HT1080 (cell line): ENCODE results near the gene DSPP. TPM values are rescaled to one million over a fixed set of nuclear protein-coding genes. Genes with fewer than 3 reads are reported as not detected.
"Not testable (repeated sequence)": the region's sequence is repeated elsewhere in the genome, so short reads cannot be mapped to it uniquely, and the experiment has no call there.

Experiments used
- DNase-seq: peaks from one replicate; pipeline ENCODE4 v3.0.0-alpha.2; 2015; ENCODE audit warnings: low read depth
- polyA plus RNA-seq, 2 experiments: library from polyadenylated mRNA; depleted of rRNA; stranded (reverse); fragments of >200 nt; gene quantifications; 2 replicates each; pipeline ENCODE4 v1.2.3, GENCODE V29; 2015
- total RNA-seq: library from RNA; depleted of rRNA; stranded (reverse); fragments of >200 nt; shearing (Covaris generic); gene quantifications from 2 replicates; pipeline ENCODE4 v1.2.3, GENCODE V29; 2014; rRNA removed

The DSPP gene
- not detected in 2 replicates for total RNA-seq
- not detected in 2 replicates for polyA plus RNA-seq (2015; cell fraction: cytosol; rRNA removed)
- not detected in 2 replicates for polyA plus RNA-seq (2015; cell fraction: nucleus; rRNA removed)

DNA sequence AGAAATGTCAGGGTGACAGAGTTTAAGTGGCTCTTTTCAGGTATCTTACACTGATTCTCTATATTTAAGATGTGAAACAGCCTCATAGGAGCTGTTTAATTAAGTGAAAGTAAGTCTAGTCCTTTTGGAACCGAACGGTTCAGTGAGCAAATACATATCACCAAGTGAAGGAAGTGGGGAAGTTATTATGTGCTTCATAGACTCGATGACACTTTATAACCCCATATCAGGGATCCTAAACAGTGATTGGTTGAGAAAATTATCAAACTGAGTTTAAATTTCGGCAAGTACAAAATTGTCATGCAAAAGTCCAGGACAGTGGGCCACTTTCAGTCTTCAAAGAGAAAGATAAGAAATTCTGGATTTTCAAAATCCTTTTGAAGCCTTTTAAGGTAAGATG is at the start of gene DSPP:
Gene DSPP (plus strand): TSS at position 301 of the 400 bp plus-strand sequence. CDS start 2,380 bp downstream, outside the sequence.
- DNase-seq = no peak

DNA sequence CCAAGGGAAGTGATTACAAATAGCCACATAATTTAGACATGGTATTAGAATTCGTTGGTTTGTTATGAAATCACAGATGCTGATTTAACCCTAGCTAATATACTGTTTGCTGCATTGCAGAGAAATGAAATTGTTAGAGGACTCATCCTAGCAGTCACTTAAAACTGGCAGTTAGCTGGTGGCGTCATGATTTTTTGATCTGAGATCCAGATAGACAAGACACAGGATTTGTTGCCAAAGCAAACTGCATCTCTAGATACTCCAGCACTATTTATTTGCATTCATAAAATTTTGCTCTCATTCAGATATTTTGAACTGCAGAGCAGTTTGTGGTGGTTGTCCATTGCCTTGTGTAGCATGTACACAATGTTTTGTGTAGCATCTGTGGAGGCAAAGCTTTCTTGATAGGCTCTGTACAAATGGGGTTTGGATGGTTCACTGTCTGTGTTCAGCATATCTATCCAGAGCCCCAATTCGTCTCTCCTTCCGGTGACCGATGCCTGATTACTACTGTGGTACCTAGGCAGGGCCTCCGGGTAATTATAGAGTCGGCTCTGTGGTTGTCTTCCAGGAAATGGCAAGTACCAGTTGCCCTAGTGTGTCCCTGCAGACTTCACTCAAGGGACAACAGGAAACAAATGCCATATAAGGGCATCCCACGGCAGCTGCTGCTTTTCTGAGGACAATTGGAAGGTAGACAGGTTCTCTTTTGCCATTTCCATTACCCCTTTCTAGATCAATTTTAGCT is 49.1 kb upstream of the DSPP start:
- no peak for DNase-seq

DNA sequence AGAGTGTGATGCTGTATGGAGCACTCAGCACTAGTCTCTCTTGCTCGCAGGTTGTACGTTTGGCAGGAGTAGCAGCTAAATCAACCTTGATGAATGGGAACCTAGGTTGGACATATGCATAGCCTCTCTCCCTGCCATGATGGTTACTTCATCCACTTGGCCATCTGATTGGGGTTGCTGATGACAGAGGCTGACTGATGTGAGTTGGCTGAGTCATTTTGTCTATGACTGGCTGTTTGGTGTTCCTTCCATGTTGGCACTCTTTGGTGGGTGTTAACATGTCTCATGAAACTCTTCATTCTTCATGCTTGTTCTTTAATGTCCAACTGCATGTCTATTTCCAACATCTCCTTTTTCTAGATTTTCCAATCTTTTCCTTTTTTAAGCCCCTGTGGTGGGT is 47.5 kb upstream of the DSPP start:
- peak; percentile 32 for DNase-seq

DNA sequence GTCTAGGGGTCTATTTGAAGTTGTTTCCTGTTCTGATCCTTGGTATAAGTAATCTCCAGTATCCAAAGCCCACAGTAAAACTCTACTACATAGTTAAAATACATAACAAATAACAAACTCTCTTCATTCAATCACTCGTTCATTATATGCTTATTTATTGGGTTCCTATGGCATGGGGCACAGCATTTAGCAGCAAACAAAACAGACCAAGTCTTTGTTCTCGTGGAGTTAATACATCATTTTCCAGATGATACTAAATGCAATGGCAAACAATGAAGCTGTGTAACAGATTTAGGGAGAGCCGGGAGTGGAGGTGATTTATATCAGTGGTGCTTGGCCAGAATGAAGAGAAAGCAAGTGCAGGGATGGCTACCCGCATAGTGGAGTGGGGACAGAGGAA is 42.6 kb upstream of the DSPP start:
- DNase-seq = no peak

DNA sequence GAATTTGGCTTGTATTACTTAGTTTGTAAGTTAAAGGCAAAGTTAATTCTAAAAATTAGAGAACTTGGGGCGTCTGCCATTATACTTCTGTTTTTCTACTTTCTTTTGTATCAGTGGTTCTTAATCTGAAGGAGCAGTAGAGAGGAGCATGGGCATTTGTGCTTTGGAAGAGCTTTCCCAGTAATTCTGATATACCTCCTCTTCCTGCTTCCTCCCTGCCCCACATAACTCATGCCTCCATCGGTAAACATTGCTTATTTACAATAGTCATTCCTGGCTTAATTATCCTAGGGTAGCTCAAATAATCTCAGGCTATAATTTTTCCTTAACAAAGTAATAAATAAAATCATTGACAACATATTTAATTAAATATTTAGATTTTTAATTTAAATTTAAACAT is 42.1 kb upstream of the DSPP start:
- DNase-seq = no peak

DNA sequence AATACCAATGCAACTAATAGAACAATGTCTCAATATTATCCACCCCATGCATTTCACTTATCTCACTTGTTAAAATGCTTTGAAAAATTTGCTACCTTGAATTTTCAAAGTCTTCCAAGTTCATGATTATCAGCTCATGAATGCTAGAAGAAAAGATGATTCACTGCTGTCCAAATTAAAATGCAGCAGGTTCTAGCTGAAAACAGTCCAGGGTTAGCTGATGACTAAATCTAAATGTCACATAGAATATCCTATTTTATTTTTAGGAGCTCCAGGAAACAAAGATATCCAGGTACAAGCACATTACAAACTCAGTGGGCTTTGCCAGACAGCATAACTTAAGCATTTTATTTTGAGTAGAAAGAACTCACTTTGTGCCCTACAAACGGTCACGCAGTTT is 41.1 kb upstream of the DSPP start:
- DNase-seq = no peak

DNA sequence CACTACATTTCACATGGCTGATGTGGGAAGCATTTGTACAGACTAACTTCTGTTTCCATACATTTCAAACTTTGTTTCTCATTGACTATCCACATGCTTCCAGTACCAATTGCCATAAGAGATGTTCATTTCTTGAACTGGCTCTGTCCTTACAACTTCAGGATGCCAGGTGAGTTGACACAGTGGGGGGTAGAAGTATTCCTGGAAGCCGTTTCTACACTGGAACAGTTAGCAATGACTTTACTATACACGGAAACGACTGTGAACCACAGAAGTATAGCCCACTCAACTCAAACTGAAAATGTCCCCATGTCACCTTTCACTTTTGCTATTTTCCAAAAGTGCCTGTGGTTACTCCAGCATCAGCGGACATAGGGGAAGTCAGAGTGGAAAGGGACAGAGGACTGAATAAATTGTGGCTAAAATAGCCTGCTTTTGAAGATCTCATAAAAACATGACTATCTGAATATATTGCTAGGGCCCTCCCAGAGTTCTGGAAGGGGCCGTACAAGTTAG is 38.0 kb upstream of the DSPP start:
- no peak for DNase-seq

DNA sequence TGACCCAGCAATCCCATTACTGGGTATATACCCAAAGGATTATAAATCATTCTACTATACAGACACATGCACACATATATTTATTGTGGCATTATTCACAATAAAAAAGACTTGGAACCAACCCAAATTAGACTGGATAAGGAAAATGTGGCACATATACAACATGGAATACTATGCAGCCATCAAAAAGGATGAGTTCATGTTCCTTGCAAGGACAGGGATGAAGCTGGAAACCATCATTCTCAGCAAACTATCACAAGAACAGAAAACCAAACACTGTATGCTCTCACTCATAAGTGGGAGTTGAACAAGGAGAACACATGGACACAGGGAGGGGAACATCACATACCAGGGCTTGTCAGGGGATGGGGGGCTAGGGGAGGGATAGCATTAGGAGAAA is 34.0 kb upstream of the DSPP start:
- DNase-seq = not testable (repeated sequence)

DNA sequence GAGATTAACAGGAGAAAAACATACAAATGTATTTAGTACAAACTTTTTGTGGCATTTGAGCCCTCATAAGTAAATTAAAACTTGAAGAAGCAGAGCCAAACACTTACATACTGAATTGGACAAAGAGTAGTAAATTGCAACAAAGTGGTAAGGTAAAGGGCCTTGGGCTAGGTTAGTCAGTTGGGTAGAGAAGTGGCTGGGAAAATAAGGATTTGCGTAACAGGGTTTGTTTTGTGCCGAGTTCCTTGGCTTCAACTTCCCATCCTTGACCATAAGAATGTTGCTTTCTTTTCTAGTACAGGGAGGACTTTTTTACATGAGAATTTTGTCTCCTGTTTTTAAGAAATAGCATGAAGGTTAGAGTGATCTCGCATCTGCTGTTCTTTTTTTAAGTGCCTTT is 33.3 kb upstream of the DSPP start:
- DNase-seq = peak; percentile 44

DNA sequence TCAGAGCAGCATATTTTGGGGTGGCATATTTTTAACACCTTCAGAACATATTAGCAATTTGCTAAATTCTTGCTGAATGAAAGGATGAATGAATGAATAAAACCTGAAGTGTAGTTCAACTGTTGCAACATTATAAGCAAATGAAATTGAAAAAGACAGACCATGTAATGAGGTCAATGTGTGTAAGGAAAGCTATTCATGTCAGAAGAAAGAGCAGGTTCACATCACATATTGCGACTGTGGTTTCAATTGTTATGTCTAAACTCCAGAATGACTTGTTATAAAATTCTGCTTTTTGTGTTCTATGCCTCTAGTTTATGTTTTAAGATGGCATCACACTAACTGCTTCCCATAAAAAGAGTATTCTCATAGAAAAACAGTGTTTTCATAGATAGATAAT is 32.9 kb upstream of the DSPP start:
- DNase-seq = no peak

DNA sequence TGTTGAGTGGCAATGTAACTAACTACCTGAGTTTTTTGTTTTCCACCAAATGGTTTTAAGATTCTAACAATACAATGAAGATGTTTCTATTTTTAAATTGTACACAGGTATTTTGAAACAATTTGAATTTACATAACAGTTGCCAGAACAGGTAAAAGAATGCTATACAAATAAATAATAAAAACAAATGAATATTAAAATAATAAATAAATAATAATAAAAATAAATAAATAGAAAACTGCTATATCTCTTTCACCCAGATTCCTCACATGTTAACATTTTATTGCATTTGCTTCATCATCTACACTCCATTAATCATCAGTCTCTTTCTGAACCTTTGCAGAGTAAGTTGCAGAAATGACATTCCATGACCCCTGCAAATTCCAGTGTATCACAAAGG is 32.3 kb upstream of the DSPP start:
- no peak for DNase-seq

DNA sequence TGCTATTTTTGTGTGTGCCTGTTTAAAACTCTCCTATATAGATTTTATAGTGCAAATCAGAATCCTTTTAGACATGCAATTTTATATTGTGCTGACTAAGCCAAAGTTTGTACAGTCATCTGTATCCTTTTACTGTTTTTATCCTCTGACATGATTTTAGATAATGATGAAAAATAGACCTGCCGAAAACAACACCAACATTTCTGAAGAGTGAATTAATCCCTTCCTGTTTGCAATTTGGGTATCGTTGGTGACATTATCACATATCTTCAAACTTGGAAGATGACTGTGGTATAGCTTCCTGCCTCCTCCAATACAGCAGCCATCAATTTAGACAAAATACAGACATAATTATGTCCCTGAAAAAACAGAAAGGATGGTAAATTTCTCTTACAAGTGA is 28.9 kb upstream of the DSPP start:
- no peak for DNase-seq

DNA sequence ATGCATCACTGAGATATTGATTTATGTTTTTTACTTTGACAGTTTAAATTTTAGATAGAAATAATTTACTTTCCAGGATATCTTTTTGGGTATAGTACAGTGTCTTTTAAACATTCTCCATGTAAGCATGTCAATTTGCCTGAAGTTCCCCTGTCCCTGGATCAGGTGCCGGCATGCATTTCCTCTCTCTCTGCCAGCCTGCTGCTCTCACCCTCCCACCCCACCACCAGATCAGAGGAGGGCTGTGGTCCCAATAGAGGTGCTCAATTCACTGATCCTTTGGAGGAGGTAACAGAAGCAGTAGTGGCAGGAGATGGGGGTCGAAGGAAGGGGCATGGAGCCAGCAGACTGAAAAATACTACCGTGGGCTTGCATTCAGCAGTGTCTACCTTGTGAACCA is 28.3 kb upstream of the DSPP start:
- no peak for DNase-seq

DNA sequence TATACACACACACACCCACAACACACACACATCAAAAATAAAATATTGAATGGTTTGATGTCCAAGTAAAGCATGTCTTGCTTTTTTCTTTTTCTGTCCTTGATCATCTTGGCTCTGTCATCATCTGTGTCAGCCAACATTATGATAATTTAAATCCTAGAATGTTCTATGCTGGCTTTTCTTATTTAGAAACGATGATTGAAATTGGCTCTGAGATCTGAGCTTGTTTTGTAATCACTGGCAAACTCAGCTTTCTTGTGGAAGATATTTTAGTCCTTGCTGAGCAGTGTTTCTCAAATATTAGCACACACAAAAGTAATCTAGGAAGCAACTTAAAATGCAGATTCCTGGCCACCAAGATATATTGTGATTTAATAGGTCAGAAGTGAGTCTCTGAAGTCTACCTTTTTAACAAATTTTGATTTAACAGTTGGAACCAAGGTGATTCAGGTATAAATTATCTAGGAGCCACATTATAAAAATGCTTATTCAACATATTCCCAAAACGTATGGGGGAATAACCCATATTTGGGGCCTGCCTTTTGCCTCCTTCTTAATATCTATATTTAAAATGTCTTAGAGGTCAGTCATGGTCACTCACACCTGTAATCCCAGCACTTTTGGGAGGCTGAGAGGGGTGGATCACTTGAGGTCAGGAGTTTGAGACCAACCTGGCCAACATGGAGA is 24.0 kb upstream of the DSPP start:
- no peak for DNase-seq

DNA sequence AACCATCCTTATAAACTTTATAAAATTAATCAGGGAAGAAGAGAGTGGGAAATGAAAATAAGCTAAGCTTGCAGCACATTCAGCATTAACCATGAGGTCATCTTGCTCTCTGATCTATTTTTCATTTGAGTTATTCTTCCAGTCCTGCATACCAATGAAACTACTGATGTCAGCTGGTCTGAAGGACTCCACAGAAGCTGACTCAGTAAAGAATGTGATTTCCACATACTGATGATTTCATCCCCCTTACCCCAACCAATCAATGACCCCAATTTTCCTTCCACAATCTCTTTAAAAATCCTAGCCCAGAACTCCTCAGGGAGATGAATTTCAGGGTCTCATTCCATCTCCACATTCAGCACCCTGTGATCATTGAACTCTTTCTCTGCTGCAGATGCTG is 18.8 kb upstream of the DSPP start:
- DNase-seq = peak; percentile 82

DNA sequence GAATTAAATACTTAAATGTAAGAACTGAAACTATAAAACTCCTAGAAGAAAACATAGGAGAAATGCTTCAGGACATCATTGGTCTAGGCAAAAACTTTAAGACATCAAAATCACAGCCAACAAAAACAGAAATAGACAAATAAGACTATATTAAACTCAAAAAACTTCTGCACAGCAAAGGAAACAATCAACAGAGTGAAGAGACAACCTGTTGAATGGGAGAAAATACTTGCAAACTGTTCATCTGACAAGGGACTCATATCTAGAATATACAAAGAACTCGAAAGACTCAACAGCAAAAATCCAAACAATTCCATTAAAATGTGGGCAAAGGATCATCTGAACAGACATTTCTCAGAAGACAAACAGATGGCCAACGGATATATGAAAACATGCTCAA is 16.2 kb upstream of the DSPP start:
- DNase-seq = no peak

DNA sequence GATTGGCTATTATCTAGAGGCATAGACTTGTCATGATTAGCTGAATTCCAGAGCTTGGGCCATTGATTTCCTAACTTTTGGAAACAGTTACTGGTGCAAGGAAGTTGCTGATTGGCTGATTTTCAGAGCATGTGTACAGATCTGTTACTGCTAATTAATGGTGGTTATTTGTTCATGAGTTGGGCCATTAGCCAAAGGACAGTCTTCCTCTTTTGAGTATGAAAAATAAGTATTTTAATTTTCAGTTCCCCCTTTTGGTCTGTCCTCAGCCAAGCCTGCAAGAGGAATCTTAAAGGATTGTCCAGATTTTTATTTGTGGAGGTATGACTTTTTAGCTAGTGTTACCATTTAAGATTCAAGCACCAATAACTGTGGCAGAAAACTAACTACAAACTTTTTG is 7.0 kb upstream of the DSPP start:
- DNase-seq = no peak

DNA sequence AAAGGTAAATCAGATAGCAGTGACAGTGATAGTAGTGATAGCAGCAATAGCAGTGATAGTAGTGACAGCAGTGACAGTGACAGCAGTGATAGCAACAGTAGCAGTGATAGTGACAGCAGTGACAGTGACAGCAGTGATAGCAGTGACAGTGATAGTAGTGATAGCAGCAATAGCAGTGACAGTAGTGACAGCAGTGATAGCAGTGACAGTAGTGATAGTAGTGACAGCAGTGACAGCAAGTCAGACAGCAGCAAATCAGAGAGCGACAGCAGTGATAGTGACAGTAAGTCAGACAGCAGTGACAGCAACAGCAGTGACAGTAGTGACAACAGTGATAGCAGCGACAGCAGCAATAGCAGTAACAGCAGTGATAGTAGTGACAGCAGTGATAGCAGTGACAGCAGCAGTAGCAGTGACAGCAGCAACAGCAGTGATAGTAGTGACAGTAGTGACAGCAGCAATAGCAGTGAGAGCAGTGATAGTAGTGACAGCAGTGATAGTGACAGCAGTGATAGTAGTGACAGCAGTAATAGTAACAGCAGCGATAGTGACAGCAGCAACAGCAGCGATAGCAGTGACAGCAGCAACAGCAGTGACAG is 6.1 kb downstream of the DSPP start:
- no peak for DNase-seq

DNA sequence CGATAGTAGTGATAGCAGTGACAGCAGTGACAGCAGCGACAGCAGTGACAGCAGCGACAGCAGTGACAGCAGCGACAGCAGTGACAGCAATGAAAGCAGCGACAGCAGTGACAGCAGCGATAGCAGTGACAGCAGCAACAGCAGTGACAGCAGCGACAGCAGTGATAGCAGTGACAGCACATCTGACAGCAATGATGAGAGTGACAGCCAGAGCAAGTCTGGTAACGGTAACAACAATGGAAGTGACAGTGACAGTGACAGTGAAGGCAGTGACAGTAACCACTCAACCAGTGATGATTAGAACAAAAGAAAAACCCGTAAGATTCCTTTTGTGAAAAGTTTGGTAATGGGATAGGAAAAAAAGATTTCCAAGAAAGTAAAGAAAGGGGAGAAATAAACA is 7.9 kb downstream of the DSPP start:
- DNase-seq = no peak

DNA sequence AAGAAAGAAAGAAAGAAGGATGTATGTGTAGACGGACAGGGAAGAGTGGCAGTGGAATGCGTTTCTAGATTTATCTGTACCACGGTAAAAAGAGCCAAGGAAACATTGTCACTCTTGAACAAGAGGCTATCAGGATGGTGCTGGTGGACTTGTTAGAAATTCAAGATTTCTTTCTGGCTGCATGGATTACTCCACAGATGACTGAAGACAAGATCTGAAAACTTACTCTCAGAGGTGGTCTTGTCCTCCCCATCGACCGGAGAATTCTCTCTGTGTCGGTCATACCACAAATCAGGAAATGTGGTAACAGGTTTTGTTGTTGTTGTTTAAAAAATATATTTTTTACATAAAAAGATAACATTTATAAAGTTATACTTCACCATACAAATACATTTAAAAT is 11.8 kb downstream of the DSPP start:
- no peak for DNase-seq

DNA sequence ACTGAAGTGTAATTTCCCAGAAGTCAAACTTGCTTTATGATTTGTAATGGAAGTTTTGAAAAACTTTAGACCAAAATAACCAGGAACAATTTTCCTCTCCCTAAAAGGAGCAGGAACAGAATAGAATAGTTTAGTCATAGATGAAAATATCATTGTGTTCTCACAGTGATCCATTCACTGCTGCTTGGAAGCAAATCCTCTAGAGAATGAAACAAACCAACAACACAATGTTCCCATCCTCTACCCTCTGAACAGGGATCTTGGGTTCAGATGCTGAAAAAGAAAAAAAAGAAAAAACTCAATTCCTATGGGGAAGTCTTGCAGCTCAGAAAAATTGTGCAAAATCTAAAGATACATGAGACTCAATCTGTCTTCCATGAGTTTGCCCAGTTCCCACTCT is 12.2 kb downstream of the DSPP start:
- DNase-seq = no peak

DNA sequence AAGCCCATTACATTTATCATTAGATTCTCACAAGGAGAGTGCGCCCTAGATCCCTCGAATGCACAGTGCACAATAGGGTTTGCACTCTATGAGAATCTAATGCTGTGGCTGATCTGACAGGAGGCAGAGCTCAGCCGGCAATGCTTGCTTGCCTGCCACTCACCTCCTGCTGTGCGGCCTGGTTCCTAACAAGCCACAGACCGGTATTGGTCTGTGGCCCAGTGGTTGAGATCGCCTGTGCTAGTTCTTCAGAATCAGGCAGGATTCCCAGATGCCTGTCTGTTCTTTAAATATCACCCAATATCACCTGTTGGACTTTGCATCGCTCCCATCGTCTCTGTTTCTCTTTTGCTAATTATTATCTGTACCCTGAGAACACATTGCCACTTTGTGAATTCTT is 14.0 kb downstream of the DSPP start:
- no peak for DNase-seq
